HG03196 (cell line): ENCODE measurements around the gene CCDC152.
"Not testable (repeated sequence)": the region's sequence is repeated elsewhere in the genome, so short reads cannot be mapped to it uniquely, and the experiment has no call there.

Experiments
- ATAC-seq: cut with Tn5 transposase; IDR thresholded peaks from one replicate; pipeline ENCODE4 v1.9.1; 2021; ENCODE audit not compliant: unreplicated experiment

Gene CCDC152

GRCh38 chr5:42844408-42844807 is 87.8 kb downstream of the CCDC152 start:
- ATAC-seq: not testable (repeated sequence)

DNA sequence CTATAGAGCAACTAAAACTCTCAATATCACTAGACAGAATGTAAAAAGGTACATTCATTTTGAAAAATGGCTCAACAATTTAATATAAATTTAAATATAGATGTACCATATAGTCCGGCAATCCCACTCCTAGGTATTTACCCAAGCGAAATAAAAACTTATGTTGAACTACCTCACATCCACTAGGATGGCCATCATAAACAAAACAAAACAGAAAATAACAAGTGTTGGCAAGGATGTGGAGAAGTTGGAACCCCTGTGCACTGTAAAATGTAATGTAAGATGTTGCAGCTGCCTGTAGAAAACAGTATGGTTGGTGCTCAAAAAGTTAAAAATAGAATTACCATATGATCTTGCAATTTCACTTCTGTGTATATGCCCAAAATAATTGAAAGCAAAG is 91.9 kb downstream of the CCDC152 start:
- no peak for ATAC-seq

GRCh38 chr5:42851481-42851880 is 94.9 kb downstream of the CCDC152 start:
- no peak for ATAC-seq
